ENCODE results near the gene KCNQ2. TPM values are rescaled to one million over a fixed set of nuclear protein-coding genes. Genes with fewer than 3 reads are reported as not detected.

The KCNQ2 gene
- total RNA-seq, 2 experiments from 2014 or later = not detected

DNA sequence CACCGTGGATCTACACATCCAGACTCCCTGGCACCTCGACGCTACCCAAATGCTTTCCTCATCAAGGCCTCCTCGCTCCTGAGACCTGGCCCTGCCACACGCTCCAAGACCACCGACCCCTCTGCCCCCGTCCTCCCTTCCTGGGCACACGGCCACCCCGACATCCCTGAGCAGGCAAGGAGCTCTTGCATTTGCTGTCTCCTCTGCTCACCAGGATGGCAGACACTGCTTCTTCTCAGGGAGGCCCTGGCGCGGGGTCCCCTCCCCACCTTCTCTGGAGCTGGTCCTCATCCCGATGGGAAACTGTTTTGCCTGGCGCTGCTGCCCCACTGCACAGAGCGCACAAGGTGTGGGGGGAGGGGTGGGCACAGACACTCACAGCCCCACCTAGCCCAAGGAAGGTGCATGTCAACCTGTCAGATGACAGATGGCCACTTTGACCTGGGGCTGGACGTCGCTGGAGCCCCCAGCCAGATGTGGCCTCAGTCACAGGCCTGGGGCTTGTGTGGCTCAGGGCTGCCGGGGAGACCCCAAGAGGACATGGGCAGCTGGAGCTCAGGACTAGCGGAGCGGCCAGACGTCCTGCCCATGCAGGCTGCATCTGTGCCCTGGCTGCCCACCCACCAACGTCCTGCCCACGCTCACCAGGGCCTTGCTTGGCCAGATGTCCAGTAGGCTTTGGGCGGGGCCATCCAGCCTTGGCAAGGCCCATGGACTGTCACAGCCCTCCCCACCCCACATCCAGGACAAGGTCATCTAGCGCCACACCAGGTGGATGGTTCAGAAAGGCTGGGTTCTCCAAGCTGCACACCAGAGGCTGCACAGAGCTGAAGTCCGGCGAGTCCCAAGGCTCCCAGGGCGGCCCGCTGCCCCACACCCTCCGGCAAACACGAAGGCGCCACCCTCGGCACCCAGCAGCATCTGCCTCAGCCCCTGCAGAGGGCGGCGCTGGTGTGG, 6.2 kb upstream of the KCNQ2 start:
- H3K4me1 Mint-ChIP-seq (ENCODE audit: low read depth) = peaks cover 8% of the 10 kb centered on the region
- no peaks in the 10 kb centered on the region for H3K9me3 Mint-ChIP-seq
- no peak for DNase-seq
- no peak for TF ChIP-seq CTCF (IDR thresholded peaks at IDR 0.05)
- peaks cover 51% of the 10 kb centered on the region for H3K27me3 Mint-ChIP-seq
- intact Hi-C loops (cut with micrococcal nuclease) = no loop called here
- no peak for ATAC-seq
- ChIA-PET POLR2A (no interaction called here), CTCF (interaction anchor here (1.3 kb wide), 1 partner anchor 18 kb away, joined by 3 read pairs; no protein-coding TSS in a partner anchor)
- no peak overlapping the region for H3K4me3 Mint-ChIP-seq
- no peaks in the 10 kb centered on the region for H3K36me3 Mint-ChIP-seq (ENCODE audit: low read depth)
- H3K27ac Mint-ChIP-seq = no peak overlapping the region

GRCh38 chr20:63477944-63478343, 5.5 kb upstream of the KCNQ2 start:
- H3K4me1 Mint-ChIP-seq (ENCODE audit: low read depth) = peaks cover 8% of the 10 kb centered on the region
- H3K36me3 Mint-ChIP-seq (ENCODE audit: low read depth) = no peaks in the 10 kb centered on the region
- no peak overlapping the region for H3K4me3 Mint-ChIP-seq
- ATAC-seq (no peak), DNase-seq (no peak)
- H3K9me3 Mint-ChIP-seq = no peaks in the 10 kb centered on the region
- TF ChIP-seq CTCF (IDR thresholded peaks at IDR 0.05) = no peak
- CTCF ChIA-PET = interaction anchor here (1.3 kb wide), 1 partner anchor 18 kb away, joined by 3 read pairs; no protein-coding TSS in a partner anchor
- peaks cover 55% of the 10 kb centered on the region for H3K27me3 Mint-ChIP-seq
- no peak overlapping the region for H3K27ac Mint-ChIP-seq
- intact Hi-C loops (cut with micrococcal nuclease) = no loop called here
- POLR2A ChIA-PET = no interaction called here

GRCh38 chr20:63477061-63477616, 4.7 kb upstream of the KCNQ2 start:
- TF ChIP-seq CTCF (IDR thresholded peaks at IDR 0.05) = no peak
- Mint-ChIP-seq H3K27me3 (peaks cover 48% of the 10 kb centered on the region), H3K4me1 (ENCODE audit: low read depth) (peaks cover 8% of the 10 kb centered on the region), H3K27ac (no peak overlapping the region), H3K36me3 (ENCODE audit: low read depth) (no peaks in the 10 kb centered on the region), H3K4me3 (no peak overlapping the region), H3K9me3 (no peaks in the 10 kb centered on the region)
- ChIA-PET CTCF (no interaction called here), POLR2A (no interaction called here)
- DNase-seq (no peak), ATAC-seq (no peak)
- intact Hi-C loops (cut with micrococcal nuclease) = no loop called here

DNA sequence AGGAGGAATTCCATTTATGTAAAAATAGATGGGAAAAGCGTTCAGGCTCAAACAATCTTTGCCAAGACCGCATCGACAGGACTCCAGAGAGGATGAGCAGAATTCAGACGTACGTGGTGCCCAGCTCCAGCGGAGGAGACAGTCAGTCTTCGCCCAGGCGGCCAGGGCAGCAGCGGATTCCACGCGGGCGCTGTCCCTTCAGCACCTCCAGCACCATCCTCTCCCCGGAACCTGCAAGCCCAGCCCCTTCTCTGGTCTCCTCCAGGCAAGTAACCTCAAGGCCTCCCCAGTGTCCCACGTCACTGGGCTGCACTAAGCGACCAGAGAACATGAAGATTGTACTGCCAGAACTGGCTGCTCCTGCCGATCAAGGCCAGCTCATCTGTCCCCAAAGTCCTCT, 2.8 kb upstream of the KCNQ2 start:
- Mint-ChIP-seq H3K27me3 (peaks cover 50% of the 10 kb centered on the region), H3K4me3 (no peak overlapping the region), H3K9me3 (no peaks in the 10 kb centered on the region), H3K36me3 (ENCODE audit: low read depth) (no peaks in the 10 kb centered on the region), H3K27ac (no peak overlapping the region), H3K4me1 (ENCODE audit: low read depth) (peaks cover 8% of the 10 kb centered on the region)
- no peak for ATAC-seq
- CTCF ChIA-PET = interaction anchor here (1.3 to 1.4 kb wide), 2 partner anchors 21 to 33 kb away, joined by 3 to 6 read pairs; no protein-coding TSS in a partner anchor
- TF ChIP-seq CTCF (IDR thresholded peaks at IDR 0.05) = no peak
- intact Hi-C loops (cut with micrococcal nuclease) = no loop called here
- peak; percentile 35 for DNase-seq
- POLR2A ChIA-PET = no interaction called here

Measured in activated CD8-positive, alpha-beta T cell treated with anti-CD3 and anti-CD28 coated beads for 36 hours (primary cell).